Endothelial cell of umbilical vein (primary cell): ENCODE results near the gene CENPK. TPM values are rescaled to one million over a fixed set of nuclear protein-coding genes. Genes with fewer than 3 reads are reported as not detected.

Source experiments
- BruUV-seq: library from RNA; stranded (reverse); fragments of 400-500 nt; replicated peaks from 2 replicates; lab custom pipeline; 2021; lab: Mats Ljungman, UMichigan
- CTCF ChIA-PET: fragments of 300-600, 350-600 bp; sonication (Branson Sonifier 250); formaldehyde crosslinking; loops from one replicate; lab custom pipeline; 2021; ENCODE audit warnings: antibody characterized with exemption, inconsistent platforms; lab: Charles Lee
- POLR2A ChIA-PET: fragments of 300-600, 350-600 bp; sonication (Branson Sonifier 250); formaldehyde crosslinking; loops from one replicate; lab custom pipeline; 2021; ENCODE audit warnings: antibody characterized with exemption, inconsistent platforms; lab: Charles Lee
- DNase-seq: peaks from one replicate; pipeline ENCODE4 v3.0.0-alpha.2; 2011; ENCODE audit warnings: low read depth, low spot score
- FAIRE-seq: peaks from 2 replicates; lab custom pipeline; 2011; peaks lifted over from hg19 to GRCh38; lab: Jason Lieb, UNC
- H2AFZ ChIP-seq: 2 replicates; pipeline ENCODE4 v1.6.0; 2012; ENCODE audit warnings: low read depth, low read length, control low read depth, inconsistent platforms
- H3K27ac ChIP-seq: 2 replicates; pipeline ENCODE4 v1.5.1; 2011; ENCODE audit warnings: low read depth, mild to moderate bottlenecking, control low read depth, low read length, moderate library complexity; ENCODE audit not compliant: insufficient read depth
- H3K27me3 ChIP-seq, 2 experiments: 2 replicates each; pipeline versions ENCODE4 v1.6.0 to v1.6.1; 2011; ENCODE audit warnings: low read length in 2 of 2, mixed read lengths in 1 of 2; ENCODE audit not compliant: control insufficient read depth in 2 of 2, insufficient read depth in 2 of 2
- H3K36me3 ChIP-seq, 2 experiments: 2 replicates in 1 of 2; 3 replicates in 1 of 2; pipeline ENCODE4 v1.5.1; 2011; ENCODE audit warnings: low read length in 2 of 2, mild to moderate bottlenecking in 1 of 2, moderate library complexity in 1 of 2; ENCODE audit not compliant: control insufficient read depth in 2 of 2, insufficient read depth in 2 of 2; ENCODE audit errors: extremely low read depth in 1 of 2
- H3K4me1 ChIP-seq: 3 replicates; pipeline ENCODE4 v1.5.1; 2011; ENCODE audit warnings: mild to moderate bottlenecking, low read length; ENCODE audit not compliant: control insufficient read depth, insufficient read depth; ENCODE audit errors: extremely low read depth
- H3K4me2 ChIP-seq: 2 replicates; pipeline ENCODE4 v1.6.1; 2011; ENCODE audit warnings: low read length, control low read depth, mixed read lengths; ENCODE audit not compliant: insufficient read depth
- H3K4me3 ChIP-seq, 3 experiments: fragments of 200-600 bp in 1 of 3; sonication (generic), shearing (Covaris generic) in 1 of 3; replicated peaks in 1 of 3; 2 replicates each; pipeline ENCODE4 v1.5.1; 2011 to 2016; ENCODE audit warnings: control low read depth in 3 of 3, low read length in 3 of 3, mild to moderate bottlenecking in 2 of 3, inconsistent platforms in 1 of 3, low read depth in 1 of 3, moderate library complexity in 1 of 3; ENCODE audit not compliant: insufficient read depth in 1 of 3
- H3K79me2 ChIP-seq: 2 replicates; pipeline ENCODE4 v1.6.0; 2012; ENCODE audit warnings: low read length, inconsistent platforms; ENCODE audit not compliant: control insufficient read depth, insufficient read depth
- H3K9ac ChIP-seq: replicated peaks from 2 replicates; pipeline ENCODE3; 2011; ENCODE audit warnings: low read length, control low read depth; ENCODE audit not compliant: insufficient read depth; ENCODE audit errors: extremely low read depth
- H3K9me1 ChIP-seq: replicated peaks from 3 replicates; pipeline ENCODE4 v1.6.0; 2011; ENCODE audit warnings: mild to moderate bottlenecking, low read length; ENCODE audit not compliant: control insufficient read depth, insufficient read depth; ENCODE audit errors: extremely low read depth
- H3K9me3 ChIP-seq: replicated peaks from 2 replicates; pipeline ENCODE4 v1.5.1; 2012; ENCODE audit warnings: low read length, inconsistent platforms; ENCODE audit not compliant: control insufficient read depth, insufficient read depth
- H4K20me1 ChIP-seq: replicated peaks from 2 replicates; pipeline ENCODE3; 2011; ENCODE audit warnings: mild to moderate bottlenecking, low read length; ENCODE audit not compliant: control insufficient read depth, insufficient read depth; ENCODE audit errors: extremely low read depth
- CTCF ChIP-seq, 2 donors: IDR thresholded peaks; 1 replicate in 1 of 2; 2 replicates in 1 of 2; pipeline ENCODE4 v1.5.1; 2011; ENCODE audit warnings: low read length in 2 of 2, mild to moderate bottlenecking in 2 of 2, moderate library complexity in 2 of 2, control low read depth in 1 of 2, inconsistent platforms in 1 of 2, low read depth in 1 of 2; ENCODE audit not compliant: insufficient read depth in 1 of 2; ENCODE audit errors: extremely low read depth in 1 of 2
- EZH2 ChIP-seq: IDR thresholded peaks from 2 replicates; pipeline ENCODE4 v1.6.1; 2012; ENCODE audit warnings: borderline replicate concordance, low read depth, mild to moderate bottlenecking, moderate library complexity, low read length, inconsistent platforms; ENCODE audit not compliant: severe bottlenecking
- FOS ChIP-seq: IDR thresholded peaks from 2 replicates; pipeline ENCODE4 v1.6.1; 2011; ENCODE audit warnings: mild to moderate bottlenecking, low read length, moderate library complexity, borderline replicate concordance; ENCODE audit not compliant: insufficient read depth
- GATA2 ChIP-seq: IDR thresholded peaks from 2 replicates; pipeline ENCODE4 v1.7.0; 2011; ENCODE audit warnings: low read depth, mild to moderate bottlenecking, moderate library complexity, mixed read lengths, low read length; ENCODE audit not compliant: insufficient read length, insufficient read depth
- JUN ChIP-seq: IDR thresholded peaks from 2 replicates; pipeline ENCODE4 v1.6.1; 2011; ENCODE audit warnings: borderline replicate concordance, low read depth; ENCODE audit not compliant: insufficient read length, insufficient read depth
- MAX ChIP-seq: IDR thresholded peaks from 2 replicates; pipeline ENCODE4 v1.6.1; 2011; ENCODE audit not compliant: insufficient read depth, insufficient read length
- MYC ChIP-seq: IDR thresholded peaks from one replicate; pipeline ENCODE4 v1.6.1; 2011; ENCODE audit warnings: mild to moderate bottlenecking, low read depth, low read length
- POLR2AphosphoS5 ChIP-seq: IDR thresholded peaks from 2 replicates; pipeline ENCODE4 v1.6.1; 2012; ENCODE audit warnings: low read depth, mild to moderate bottlenecking, control low read depth, low read length, moderate library complexity; ENCODE audit not compliant: insufficient read depth
- dilution Hi-C: fragments of 300-500 bp; cut with MboI; formaldehyde crosslinking; loops from one replicate; pipeline ENCODE4 v1.15.0; 2019; ENCODE audit warnings: low sequenced_read_pairs; ENCODE audit not compliant: extremely low pct_ligation_motif_present
- intact Hi-C: fragments of 100-400 bp; cut with micrococcal nuclease; formaldehyde crosslinking; loops from one replicate; pipeline ENCODE4 v1.10.0; 2022
- polyA plus RNA-seq, 4 experiments: library from polyadenylated mRNA; depleted of rRNA in 3 of 4; stranded (reverse) in 3 of 4; unstranded in 1 of 4; fragments of >200 nt; gene quantifications; 2 replicates each; pipeline versions ENCODE4 v1.2.1 to v1.2.3, GENCODE V29; 2011 to 2012; ENCODE audit warnings: missing spikeins in 1 of 4
- total RNA-seq: library from RNA; stranded (reverse); gene quantifications from 2 replicates; pipeline ENCODE4 v1.2.3, GENCODE V29; 2021

Gene CENPK
- total and polyA plus RNA-seq, 2 donors (not counting 3 experiments of a cell fraction or from before 2014, with no cell fraction given), result 8.0 to 50.7 TPM

- no peak for TF ChIP-seq FOS
- no peak for TF ChIP-seq JUN
- no peak for TF ChIP-seq MYC
- no peak for TF ChIP-seq CTCF (IDR thresholded peaks at IDR 0.05; ENCODE audit: extremely low read depth in 1 of 2, insufficient read depth in 1 of 2, low read depth in 1 of 2, low read length in 2 of 2)
- no peak for TF ChIP-seq EZH2
- no peak for TF ChIP-seq POLR2AphosphoS5
- TF ChIP-seq MAX, result no peak
- no peak for TF ChIP-seq GATA2
- no peaks in the 10 kb centered on the region for H3K9me3 ChIP-seq
- CTCF ChIA-PET, result interaction anchor here (0.6 to 7.8 kb wide), 15 partner anchors 8 to 1258 kb away, joined by 3 to 275 read pairs (median 4); no protein-coding TSS in a partner anchor
- H3K27me3 ChIP-seq, result no peaks in the 10 kb centered on the region
- BruUV-seq, result no TSS peak
- H3K36me3 ChIP-seq, result no peaks in the 10 kb centered on the region
- peak overlapping the region; percentile 87 for H3K27ac ChIP-seq
- H3K79me2 ChIP-seq, result peaks cover 51% of the 10 kb centered on the region
- H3K4me2 ChIP-seq, result peak overlapping the region; percentile 100
- DNase-seq (peak; percentile 64), FAIRE-seq (no peak)
- H3K4me1 ChIP-seq, result peaks cover 42% of the 10 kb centered on the region
- H3K4me3 ChIP-seq, result peak overlapping the region; percentile 64 to 96 (median 87)
- H3K9ac ChIP-seq, result peak overlapping the region; percentile 94
- no peaks in the 10 kb centered on the region for H4K20me1 ChIP-seq
- H2AFZ ChIP-seq, result peak overlapping the region; percentile 15
- POLR2A ChIA-PET, result interaction anchor here (1.4 kb wide), 1 partner anchor 215 kb away, joined by 5 read pairs; no protein-coding TSS in a partner anchor
- intact Hi-C loops (loop anchor here (5.0 kb wide), 1 partner anchor 974 kb away; the partner anchor contains the start of gene RGS7BP), dilution Hi-C loops (no loop called here)
- H3K9me1 ChIP-seq, result no peaks in the 10 kb centered on the region
Measured at GRCh38 chr5:65481171-65481581, 81.8 kb downstream of the CENPK start.
